Measurements from ENCODE around the gene KIR3DL3.
"Not testable (repeated sequence)": the region's sequence is repeated elsewhere in the genome, so short reads cannot be mapped to it uniquely, and the experiment has no call there.

KIR3DL3 gene

DNA sequence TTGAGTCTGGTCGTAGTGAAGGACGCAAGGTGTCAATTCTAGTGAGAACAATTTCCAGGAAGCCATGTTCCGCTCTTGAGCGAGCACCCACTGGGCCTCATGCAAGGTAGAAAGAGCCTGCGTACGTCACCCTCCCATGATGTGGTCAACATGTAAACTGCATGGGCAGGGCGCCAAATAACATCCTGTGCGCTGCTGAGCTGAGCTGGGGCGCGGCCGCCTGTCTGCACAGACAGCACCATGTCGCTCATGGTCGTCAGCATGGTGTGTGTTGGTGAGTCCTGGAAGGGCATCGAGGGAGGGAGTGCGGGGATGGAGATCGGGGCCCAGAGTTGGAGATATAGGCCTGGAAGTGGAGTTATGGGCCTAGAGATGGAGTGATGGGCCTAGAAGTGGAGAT lies 14.1 kb downstream of the KIR3DL3 start, which contains the start of gene KIR2DL3:
Gene KIR2DL3 (plus strand): TSS at position 208 of the 400 bp plus-strand sequence. CDS start 33 bp downstream, at position 241.
- not testable (repeated sequence) for DNase-seq

DNA sequence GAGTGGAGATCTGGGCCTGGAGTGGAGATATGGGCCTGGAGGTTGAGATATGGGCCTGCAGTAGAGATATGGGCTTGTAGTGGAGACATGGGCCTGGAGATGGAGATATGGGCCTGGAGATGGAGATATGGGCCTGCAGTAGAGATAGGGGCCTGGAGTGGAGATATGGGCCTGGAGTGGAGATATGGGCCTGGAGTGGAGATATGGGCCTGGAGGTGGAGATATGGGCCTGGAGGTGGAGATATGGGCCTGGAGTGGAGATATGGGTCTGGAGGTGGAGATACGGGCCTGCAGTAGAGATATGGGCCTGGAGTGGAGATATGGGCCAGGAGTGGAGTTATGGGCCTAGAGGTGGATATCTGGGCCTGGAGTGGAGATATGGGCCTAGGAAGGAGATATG lies 14.5 kb downstream of the KIR3DL3 start:
- no peak for DNase-seq

DNA sequence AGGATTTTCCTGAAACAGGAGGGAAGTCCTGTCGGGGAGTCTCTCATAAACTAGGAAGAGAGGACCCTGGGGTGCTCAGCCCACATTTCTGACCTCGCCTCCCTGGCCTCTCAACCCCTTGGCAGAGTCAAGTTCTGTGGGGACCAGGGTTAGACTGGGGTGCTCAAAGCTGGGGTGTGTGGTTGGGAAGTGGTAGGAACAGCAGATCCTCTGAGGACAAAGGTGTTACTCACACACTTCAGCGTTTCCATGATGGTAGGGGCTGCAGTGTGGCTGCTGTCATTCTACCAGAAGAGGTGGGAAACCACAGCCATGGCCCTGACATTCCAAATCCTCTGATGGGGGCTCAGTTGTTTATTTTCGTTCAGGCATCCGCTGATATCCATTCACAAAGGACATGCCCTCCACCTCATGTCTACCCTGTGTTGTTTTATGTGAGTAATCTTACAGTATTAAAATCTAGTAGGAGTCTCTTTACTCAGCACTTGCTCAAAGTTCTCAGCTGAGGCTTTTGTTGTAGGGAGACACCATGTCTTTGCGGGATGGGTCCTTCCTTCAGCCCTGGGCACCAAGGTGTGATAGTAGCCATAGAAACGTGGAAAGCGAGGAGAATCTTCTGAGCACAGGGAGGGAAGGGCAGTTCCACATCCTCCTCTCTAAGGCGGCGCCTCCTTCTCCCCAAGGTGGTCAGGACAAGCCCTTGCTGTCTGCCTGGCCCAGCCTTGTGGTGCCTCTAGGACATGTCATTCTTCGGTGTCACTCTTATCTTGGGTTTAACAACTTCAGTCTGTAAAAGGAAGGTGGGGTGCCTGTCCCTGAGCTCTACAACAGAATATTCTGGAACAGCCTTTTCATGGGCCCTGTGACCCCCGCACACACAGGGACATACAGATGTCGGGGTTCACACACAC lies 15.6 kb downstream of the KIR3DL3 start:
- DNase-seq, result no peak

DNA sequence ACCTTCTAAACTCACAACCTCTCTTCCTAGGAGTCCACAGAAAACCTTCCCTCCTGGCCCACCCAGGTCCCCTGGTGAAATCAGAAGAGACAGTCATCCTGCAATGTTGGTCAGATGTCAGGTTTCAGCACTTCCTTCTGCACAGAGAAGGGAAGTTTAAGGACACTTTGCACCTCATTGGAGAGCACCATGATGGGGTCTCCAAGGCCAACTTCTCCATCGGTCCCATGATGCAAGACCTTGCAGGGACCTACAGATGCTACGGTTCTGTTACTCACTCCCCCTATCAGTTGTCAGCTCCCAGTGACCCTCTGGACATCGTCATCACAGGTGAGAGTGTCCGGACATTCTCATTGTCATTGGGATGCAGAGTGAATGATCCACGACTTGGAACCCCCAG lies 17.7 kb downstream of the KIR3DL3 start:
- not testable (repeated sequence) for DNase-seq

DNA sequence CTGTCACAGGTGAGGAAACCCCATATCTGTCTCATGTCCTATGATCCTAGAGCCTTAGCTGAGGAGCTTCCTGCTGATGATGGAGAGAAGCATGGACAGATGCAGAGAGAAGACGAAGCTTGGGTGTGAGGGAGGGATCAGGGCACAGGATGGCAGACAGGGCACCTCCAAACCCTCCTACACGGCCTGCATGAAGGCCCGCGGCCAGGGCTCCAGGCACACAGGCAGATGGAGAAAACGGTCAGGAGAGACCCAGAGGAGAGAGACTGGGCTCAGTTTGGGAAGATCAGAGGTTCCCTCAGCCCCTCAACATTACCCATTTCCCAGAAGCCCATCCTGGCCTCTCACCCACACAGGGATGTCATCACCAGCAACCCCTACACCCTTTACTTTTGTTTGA lies 19.8 kb downstream of the KIR3DL3 start:
- not testable (repeated sequence) for DNase-seq

DNA sequence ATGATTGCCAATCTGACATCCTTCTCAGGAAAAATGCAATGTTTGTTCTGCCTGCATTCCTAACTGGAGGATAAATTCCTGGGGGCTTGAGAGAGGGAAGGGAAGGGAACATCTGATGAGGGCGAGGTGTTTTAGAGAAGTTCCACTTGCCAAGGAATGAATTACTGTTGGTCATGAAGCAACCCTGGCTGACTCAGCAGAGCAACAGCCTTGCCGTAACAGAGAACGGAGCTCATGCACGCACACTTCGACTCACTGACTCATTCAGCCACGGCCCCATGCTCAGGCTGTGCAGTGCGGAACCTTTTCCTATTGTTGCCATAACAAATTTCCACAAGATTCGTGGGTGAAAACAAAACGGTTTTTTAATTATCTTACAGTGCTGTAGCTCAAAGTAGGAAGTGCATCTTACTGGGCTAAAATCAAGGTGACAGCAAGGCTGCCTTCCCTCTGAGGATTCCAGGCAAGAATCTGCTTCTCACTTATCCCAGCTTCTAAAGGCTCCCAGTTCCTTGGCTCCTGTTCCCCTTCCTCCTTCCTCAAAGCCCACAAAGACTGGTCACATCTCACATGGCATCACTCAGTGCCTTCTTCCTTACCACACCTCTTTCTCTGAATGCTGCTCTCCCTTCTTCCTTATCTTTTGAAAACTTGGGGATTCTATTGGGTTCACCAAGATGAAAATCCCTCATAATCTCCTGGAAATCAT lies 23.5 kb downstream of the KIR3DL3 start:
- not testable (repeated sequence) for DNase-seq

DNA sequence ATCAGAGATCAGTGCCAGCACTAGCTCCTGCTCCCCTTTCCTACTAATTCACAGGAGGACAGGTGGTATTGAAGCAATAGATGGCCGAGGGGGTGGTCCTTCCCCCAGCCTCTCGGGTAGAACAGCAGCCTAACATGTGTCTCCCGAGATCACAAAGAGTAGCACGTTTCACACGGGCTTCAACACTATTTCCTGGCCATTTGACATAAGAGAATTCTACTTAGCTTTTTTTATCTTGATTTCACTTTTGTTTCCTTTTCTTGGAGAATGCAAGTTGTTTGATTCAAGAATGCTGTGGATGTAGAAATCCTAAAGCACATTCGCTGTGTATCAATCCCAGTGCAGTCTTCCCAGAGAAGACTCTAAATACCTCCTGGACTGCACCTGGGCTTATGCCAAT lies 26.0 kb downstream of the KIR3DL3 start:
- DNase-seq, result not testable (repeated sequence)

DNA sequence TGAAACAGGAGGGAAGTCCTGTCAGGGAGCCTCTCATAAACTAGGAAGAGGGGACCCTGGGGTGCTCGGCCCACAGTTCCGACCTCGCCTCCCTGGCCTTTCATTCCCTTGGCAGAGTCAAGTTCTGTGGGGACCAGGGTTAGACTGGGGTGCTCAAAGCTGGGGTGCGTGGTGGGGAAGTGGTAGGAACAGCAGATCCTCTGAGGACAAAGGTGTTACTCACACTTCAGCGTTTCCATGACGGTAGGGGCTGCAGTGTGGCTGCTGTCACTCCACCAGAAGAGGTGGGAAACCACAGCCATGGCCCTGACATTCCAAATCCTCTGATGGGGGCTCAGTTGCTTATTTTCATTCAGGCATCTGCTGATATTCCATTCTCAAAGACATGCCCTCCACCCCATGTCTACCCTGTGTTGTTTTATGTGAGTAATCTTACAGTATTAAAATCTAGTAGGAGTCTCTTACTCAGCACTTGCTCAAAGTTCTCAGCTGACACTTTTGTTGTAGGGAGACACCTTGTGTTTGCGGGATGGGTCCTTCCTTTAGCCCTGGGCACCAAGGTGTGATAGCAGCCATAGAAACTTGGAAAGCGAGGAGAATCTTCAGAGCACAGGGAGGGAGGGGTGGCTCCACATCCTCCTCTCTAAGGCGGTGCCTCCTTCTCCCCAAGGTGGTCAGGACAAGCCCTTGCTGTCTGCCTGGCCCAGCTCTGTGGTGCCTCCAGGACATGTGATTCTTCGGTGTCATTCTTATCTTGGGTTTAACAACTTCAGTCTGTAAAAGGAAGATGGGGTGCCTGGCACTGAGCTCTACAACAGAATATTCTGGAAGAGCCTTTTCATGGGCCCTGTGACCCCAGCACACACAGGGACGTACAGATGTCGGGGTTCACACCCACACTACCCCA lies 32.2 kb downstream of the KIR3DL3 start:
- DNase-seq, result not testable (repeated sequence)

DNA sequence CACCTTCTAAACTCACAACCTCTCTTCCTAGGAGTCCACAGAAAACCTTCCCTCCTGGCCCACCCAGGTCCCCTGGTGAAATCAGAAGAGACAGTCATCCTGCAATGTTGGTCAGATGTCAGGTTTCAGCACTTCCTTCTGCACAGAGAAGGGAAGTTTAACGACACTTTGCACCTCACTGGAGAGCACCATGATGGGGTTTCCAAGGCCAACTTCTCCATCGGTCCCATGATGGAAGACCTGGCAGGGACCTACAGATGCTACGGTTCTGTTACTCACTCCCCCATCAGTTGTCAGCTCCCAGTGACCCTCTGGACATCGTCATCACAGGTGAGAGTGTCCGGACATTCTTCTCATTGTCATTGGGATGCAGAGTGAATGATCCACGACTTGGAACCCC lies 34.3 kb downstream of the KIR3DL3 start:
- not testable (repeated sequence) for DNase-seq

DNA sequence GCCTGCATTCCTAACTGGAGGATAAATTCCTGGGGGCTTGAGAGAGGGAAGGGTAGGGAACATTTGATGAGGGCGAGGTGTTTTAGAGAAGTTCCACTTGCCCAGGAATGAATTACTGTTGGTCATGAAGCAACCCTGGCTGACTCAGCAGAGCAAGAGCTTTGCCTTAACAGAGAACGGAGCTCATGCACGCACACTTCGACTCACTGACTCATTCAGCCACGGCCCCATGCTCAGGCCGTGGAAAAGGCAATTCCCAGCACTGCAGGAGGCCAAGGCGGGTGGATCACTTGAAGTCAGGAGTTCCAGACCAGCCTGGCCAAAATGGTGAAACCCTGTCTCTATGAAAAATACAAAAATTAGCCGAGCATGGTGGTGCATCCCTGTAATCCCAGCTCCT lies 40.0 kb downstream of the KIR3DL3 start:
- not testable (repeated sequence) for DNase-seq

DNA sequence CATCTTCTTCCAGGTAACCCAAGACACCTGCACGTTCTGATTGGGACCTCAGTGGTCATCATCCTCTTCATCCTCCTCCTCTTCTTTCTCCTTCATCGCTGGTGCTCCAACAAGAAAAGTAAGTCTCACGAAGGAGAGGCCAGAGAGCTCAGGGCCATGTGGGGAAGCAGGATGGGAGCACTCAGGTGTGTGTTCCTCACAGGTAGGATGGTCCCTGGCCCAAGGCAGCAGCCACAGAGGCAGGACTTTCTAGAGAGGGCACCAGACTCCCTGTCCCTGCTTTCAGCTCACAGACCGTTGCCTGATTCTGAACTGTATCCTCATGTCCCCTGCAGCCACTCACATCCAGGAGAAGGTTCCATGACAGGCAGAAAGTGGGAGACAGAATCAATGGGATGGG lies 42.2 kb downstream of the KIR3DL3 start:
- DNase-seq, result not testable (repeated sequence)

DNA sequence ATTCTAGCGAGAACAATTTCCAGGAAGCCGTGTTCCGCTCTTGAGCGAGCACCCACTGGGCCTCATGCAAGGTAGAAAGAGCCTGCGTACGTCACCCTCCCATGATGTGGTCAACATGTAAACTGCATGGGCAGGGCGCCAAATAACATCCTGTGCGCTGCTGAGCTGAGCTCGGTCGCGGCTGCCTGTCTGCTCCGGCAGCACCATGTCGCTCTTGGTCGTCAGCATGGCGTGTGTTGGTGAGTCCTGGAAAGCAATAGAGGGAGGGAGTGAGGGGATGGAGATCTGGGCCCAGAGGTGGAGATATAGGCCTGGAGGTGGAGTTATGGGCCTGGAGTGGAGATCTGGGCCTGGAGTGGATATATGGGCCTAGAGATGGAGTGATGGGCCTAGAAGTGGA lies 45.4 kb downstream of the KIR3DL3 start, which contains the start of gene KIR2DL1:
Gene KIR2DL1 (plus strand): TSS at position 148 of the 400 bp plus-strand sequence. CDS start 58 bp downstream, at position 206.
- not testable (repeated sequence) for DNase-seq

DNA sequence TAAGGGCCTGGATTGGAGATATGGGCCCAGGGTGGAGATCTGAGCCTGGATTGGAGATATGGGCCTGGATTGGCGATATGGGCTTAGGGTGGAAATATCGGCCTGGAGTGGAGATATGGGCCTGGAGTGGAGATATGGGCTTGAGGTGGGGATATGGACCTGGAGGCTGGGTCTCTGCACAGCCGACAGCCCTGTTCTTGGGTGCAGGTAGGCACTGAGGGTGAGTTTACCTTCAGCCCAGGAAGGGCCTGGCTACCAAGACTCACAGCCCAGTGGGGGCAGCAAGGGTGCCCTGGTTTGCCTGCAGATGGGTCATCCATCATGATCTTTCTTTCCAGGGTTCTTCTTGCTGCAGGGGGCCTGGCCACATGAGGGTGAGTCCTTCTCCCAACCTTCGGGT lies 46.3 kb downstream of the KIR3DL3 start:
- DNase-seq, result not testable (repeated sequence)

DNA sequence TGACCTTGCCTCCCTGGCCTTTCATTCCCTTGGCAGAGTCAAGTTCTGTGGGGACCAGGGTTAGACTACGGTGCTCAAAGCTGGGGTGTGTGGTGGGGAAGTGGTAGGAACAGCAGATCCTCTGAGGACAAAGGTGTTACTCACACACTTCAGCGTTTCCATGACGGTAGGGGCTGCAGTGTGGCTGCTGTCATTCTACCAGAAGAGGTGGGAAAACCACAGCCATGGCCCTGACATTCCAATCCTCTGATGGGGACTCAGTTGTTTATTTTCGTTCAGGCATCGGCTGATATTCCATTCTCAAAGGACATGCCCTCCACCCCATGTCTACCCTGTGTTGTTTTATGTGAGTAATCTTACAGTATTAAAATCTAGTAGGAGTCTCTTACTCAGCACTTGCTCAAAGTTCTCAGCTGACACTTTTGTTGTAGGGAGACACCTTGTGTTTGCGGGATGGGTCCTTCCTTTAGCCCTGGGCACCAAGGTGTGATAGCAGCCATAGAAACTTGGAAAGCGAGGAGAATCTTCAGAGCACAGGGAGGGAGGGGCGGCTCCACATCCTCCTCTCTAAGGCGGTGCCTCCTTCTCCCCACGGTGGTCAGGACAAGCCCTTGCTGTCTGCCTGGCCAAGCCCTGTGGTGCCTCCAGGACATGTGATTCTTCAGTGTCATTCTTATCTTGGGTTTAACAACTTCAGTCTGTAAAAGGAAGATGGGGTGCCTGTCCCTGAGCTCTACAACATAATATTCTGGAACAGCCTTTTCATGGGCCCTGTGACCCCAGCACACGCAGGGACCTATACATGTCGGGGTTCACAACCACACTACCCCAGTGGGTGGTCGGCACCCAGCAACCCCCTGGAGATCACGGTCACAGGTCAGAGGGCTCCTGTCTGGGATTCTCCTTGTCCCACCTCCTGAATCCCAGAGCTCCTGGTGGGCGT lies 47.0 kb downstream of the KIR3DL3 start:
- DNase-seq, result not testable (repeated sequence)

DNA sequence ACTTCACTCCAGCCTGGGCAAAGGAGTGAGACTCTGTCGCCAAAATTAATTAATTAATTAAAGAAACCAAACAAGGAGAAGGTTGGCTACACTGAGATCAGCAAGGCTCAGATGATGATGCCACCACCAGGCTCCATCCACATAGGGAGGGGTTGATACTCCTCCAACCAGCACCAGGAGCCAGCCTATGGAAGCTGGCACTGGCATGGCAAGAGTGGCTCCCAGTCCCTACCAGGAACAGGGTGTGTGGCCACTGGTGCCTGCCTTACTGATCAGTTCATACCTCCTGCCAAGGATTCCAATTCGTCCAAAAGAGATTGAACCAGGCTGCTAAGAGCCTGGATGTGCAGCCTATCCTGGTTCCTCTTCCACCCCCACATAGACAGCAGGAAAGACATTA lies 48.4 kb downstream of the KIR3DL3 start:
- not testable (repeated sequence) for DNase-seq

DNA sequence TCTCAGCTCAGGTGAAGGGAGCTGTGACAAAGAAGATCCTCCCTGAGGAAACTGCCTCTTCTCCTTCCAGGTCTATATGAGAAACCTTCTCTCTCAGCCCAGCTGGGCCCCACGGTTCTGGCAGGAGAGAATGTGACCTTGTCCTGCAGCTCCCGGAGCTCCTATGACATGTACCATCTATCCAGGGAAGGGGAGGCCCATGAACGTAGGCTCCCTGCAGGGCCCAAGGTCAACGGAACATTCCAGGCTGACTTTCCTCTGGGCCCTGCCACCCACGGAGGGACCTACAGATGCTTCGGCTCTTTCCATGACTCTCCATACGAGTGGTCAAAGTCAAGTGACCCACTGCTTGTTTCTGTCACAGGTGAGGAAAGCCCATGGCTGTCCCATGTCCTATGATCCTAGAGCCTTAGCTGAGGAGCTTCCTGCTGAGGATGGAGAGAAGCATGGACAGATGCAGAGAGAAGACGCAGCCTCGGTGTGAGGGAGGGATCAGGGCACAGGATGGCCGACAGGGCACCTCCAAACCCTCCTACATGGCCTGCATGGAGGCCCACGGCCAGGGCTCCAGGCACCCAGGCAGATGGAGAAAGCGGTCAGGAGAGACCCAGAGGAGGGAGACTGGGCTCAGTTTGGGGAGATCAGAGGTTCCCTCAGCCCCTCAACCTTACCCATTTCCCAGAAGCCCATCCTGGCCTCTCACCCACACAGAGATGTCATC lies 51.0 kb downstream of the KIR3DL3 start:
- not testable (repeated sequence) for DNase-seq

DNA sequence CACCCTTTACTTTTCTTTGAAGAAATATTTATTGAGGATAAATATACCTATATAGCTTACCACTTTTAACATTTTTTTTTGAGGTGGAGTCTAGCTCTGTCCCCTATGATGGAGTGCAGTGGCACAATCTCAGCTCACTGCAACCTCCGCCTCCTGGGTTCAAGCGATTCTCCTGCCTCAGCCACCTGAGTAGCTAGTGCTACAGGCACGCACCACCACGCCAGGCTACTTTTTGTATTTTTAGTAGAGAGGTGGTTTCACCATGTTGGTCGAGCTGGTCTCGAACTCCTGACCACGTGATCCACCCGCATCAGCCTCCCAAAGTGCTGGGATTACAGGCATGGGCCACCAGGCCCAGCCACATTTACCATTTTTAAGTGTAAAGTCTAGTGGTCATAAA lies 51.6 kb downstream of the KIR3DL3 start:
- not testable (repeated sequence) for DNase-seq

DNA sequence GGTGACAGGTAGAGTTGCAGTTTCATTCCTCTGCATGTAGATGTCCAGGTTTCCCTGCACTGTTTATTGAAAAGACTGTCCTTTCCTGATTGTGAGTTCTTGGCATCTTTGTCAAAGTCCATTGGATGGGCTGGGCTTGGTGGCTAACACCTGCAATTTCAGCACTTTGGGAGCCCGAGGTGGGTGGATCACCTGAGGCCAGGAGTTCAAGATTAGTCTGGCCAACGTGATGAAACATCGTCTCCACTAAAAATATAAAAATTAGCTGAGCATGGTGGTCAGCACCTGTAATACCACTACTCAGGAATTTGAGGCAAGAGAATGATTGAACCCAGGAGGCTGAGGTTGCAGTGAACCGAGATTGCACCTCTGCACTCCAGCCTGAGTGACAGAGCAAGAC lies 53.6 kb downstream of the KIR3DL3 start:
- not testable (repeated sequence) for DNase-seq

DNA sequence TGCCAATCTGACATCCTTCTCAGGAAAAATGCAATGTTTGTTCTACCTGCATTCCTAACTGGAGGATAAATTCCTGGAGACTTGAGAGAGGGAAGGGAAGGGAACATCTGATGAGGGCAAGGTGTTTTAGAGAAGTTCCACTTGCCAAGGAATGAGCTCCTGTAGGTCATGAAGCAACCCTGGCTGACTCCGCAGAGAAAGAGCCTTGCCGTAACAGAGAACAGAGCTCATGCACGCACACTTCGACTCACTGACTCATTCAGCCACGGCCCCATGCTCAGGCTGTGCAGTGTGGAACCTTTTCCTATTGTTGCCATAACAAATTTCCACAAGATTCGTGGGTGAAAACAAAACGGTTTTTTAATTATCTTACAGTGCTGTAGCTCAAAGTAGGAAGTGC lies 54.7 kb downstream of the KIR3DL3 start:
- not testable (repeated sequence) for DNase-seq

DNA sequence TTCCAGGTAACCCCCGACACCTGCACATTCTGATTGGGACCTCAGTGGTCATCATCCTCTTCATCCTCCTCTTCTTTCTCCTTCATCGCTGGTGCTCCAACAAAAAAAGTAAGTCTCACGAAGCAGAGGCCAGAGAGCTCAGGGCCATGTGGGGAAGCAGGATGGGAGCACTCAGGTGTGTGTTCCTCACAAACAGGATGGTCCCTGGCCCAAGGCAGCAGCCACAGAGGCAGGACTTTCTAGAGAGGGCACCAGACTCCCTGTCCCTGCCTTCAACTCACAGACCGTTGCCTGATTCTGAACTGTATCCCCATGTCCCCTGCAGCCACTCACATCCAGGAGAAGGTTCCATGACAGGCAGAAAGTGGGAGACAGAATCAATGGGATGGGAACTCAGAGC lies 58.7 kb downstream of the KIR3DL3 start:
- DNase-seq, result not testable (repeated sequence)

Data from activated CD4-positive, CD25-positive, alpha-beta regulatory T cell (primary cell).